Ishikawa (cell line): Measurements from ENCODE around the gene ECSIT.

Source experiments
- CEBPB ChIP-seq: IDR thresholded peaks from 2 replicates; pipeline ENCODE4 v1.6.1; 2012
- CREB1 ChIP-seq: IDR thresholded peaks from 2 replicates; pipeline ENCODE4 v1.6.1; 2012; ENCODE audit warnings: low read depth
- EGR1 ChIP-seq: IDR thresholded peaks from 2 replicates; pipeline ENCODE4 v1.6.1; 2012
- EP300 ChIP-seq: IDR thresholded peaks from 2 replicates; pipeline ENCODE4 v1.6.1; 2012; ENCODE audit warnings: borderline replicate concordance
- FOXM1 ChIP-seq: IDR thresholded peaks from 2 replicates; pipeline ENCODE4 v1.6.1; 2012; ENCODE audit warnings: low read depth, borderline replicate concordance
- NFIC ChIP-seq: IDR thresholded peaks from 2 replicates; pipeline ENCODE4 v1.6.1; 2012
- RAD21 ChIP-seq: IDR thresholded peaks from 2 replicates; pipeline ENCODE4 v1.6.1; 2012; ENCODE audit warnings: low read depth
- TAF1 ChIP-seq: IDR thresholded peaks from 2 replicates; pipeline ENCODE4 v1.6.1; 2012; ENCODE audit warnings: low read depth, mild to moderate bottlenecking
- TCF12 ChIP-seq: IDR thresholded peaks from 2 replicates; pipeline ENCODE4 v1.6.1; 2012; ENCODE audit warnings: low read depth
- TEAD4 ChIP-seq: IDR thresholded peaks from 2 replicates; pipeline ENCODE4 v1.6.1; 2012
- YY1 ChIP-seq: IDR thresholded peaks from 2 replicates; pipeline ENCODE4 v1.6.1; 2012; ENCODE audit warnings: low read depth
- ZBTB7A ChIP-seq: IDR thresholded peaks from 2 replicates; pipeline ENCODE4 v1.6.1; 2012; ENCODE audit warnings: low read depth
- TF ChIP-seq, protein P1 (sequence below): IDR thresholded peaks from 2 replicates; pipeline ENCODE4 v1.6.1; 2012
- TF ChIP-seq, protein P2 (sequence below): IDR thresholded peaks from 2 replicates; pipeline ENCODE4 v1.6.1; 2012
- TF ChIP-seq, protein P3 (sequence below): IDR thresholded peaks from 2 replicates; pipeline ENCODE4 v1.6.1; 2012; ENCODE audit warnings: low read depth, mild to moderate bottlenecking

The ECSIT gene

DNA sequence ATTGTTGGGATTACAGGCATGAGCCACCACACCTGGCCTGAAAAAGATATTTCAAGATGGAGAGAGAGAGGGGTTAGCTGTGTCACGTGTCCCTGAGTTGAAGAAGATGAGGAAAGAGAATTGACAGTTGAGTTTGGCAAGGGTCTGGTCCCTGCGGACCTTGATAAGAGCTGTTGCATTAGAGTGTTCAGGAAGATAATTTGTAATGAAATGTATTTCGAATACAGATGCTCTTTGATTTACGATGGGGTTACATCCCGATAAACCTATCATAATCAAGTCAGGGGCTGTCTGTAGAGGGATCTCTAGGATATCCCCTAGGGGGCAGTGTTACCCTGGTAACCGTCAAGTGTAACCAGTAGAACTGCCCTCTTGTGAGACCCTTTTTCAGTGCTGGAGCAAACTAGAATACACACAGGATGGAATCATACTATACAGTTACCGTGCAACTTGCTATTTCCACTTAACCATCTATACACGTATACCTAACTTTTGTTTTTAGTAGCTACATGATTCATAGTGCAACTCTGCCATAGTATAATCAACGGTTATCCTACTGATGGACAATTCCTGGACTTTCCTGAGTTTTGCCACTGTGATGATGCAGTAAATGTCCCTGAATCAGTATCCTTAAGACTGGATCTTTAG, 31.6 kb upstream of the ECSIT start:
- TF ChIP-seq RAD21 (peak; percentile 66), FOXM1 (no peak), EP300 (no peak)

DNA sequence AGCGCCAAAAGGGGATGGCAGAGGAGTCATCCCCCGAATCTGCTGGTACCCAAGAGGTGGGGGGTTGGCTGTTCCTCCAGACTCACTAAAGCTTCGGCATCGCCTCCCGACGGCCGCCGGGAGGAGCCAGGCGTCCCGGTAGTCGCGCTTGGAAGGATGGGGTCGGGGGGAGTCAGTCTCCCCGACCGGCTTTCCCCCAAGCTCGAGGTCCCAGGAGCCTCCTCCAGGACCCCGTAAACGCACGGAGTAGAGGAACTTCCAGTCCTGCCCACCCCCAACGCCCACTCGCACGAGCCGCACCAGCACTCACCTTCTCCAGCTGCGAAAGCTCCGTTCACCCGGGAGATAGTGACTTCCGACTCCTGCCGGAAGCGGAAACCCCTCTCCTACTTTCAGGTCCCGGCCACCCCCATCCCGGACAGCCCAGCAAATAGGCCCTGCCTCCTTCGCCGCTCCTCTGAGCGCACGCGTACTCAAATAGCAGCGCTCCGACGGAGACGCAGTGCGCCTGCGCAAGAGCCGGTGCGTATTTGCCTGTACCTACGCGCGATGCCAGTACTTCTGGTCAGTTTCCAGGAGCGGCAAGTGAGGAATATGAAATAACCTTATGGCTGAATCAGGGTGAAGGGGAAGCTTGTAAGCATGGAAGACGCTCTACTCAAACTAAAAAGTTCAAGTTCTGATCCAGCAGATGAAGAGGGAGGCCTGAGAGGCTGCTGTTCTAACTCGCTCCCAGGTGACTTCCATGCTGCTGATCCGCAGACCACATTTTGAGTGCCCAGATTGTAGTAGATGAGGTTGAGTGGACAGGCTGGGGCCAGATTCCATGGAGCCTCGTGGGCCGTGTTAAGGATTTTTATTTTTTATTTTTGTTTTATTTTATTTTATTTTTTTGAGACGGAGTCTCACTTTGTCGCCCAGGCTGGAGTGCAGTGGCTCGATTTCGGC, 30.2 kb upstream of the ECSIT start, which contains the start of gene ELOF1:
Gene ELOF1, minus strand, starts transcription at position 350 of the 948 bp plus-strand sequence. CDS start 4,883 bp downstream, outside the sequence.
- TF ChIP-seq TEAD4 = peak; percentile 41
- no peak; the same call in none of the 2 replicates for TF ChIP-seq NFIC
- TF ChIP-seq, protein P1, sequence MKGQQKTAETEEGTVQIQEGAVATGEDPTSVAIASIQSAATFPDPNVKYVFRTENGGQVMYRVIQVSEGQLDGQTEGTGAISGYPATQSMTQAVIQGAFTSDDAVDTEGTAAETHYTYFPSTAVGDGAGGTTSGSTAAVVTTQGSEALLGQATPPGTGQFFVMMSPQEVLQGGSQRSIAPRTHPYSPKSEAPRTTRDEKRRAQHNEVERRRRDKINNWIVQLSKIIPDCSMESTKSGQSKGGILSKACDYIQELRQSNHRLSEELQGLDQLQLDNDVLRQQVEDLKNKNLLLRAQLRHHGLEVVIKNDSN = no peak
- no peak for TF ChIP-seq CEBPB
- peak; percentile 50; the same call in 1 of the 2 replicates for TF ChIP-seq TCF12
- no peak for TF ChIP-seq EP300
- no peak for TF ChIP-seq YY1
- TF ChIP-seq FOXM1 = no peak
- TF ChIP-seq CREB1 = no peak
- TF ChIP-seq, protein P2, sequence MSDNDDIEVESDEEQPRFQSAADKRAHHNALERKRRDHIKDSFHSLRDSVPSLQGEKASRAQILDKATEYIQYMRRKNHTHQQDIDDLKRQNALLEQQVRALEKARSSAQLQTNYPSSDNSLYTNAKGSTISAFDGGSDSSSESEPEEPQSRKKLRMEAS = peak; percentile 70
- peak; percentile 77 for TF ChIP-seq TAF1
- TF ChIP-seq EGR1 = peak; percentile 64

DNA sequence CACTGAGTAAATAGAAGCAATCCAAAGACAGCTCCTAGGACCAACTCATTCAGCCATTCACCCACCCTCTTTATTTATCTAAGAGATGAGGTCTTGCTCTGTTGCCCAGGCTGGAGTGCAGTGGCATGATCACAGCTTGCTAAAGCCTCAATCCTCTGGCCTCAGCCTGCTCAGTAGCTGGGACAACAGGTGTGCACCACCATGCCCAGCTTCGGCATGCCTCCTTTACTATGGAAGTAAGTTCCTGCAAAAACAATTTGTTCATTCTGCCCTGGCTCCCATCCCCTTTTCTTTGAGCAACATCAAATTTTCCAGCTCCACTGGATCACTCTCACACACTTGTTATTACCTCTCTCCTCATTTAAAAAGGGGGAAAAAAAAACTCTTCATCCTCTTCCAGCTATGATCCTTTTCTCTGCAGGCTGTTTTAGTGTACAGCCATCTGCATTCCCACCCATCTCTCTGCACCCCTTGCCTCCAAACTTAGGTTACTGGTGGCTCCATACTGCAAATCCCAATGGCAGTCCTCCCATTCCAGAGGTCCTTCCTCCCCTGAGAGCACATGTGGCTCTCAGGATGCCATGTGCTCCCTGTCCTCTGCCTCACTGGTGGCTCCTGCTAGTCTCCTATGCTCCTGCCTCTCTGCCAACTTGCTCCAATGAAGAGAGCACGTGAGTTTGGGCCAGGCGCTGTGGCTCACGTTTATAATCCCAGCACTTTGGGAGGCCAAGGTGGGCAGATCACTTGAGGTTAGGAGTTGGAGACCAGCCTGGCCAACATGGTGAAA, 27.9 kb upstream of the ECSIT start:
- no peak for TF ChIP-seq YY1
- no peak for TF ChIP-seq TEAD4
- TF ChIP-seq, protein P2 = no peak
- TF ChIP-seq FOXM1 = no peak
- TF ChIP-seq CREB1 = no peak

DNA sequence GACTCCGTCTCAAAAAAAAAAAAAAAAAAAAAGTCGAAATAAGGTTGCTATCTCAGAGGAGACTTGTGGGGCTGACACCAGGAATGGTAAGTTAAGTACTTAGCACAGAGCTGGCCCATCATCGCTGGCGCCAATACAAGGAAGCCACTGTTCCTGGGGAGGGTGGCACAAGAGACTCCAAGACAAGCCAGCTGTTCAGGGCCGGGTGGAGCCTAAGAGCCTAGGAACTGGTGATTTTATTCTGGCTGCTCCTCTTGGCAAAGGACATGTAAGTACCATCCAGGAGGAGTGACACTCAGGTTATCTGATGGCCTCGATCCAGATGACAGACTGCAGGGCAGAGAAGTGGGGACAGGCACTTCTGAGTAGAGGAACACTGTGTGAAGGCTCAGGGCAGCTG, 26.3 kb upstream of the ECSIT start:
- TF ChIP-seq EGR1 = no peak
- no peak for TF ChIP-seq CEBPB
- no peak for TF ChIP-seq EP300
- no peak for TF ChIP-seq NFIC
- TF ChIP-seq, protein P1 = no peak
- TF ChIP-seq TEAD4 = no peak
- TF ChIP-seq, protein P2 = no peak
- no peak for TF ChIP-seq FOXM1

DNA sequence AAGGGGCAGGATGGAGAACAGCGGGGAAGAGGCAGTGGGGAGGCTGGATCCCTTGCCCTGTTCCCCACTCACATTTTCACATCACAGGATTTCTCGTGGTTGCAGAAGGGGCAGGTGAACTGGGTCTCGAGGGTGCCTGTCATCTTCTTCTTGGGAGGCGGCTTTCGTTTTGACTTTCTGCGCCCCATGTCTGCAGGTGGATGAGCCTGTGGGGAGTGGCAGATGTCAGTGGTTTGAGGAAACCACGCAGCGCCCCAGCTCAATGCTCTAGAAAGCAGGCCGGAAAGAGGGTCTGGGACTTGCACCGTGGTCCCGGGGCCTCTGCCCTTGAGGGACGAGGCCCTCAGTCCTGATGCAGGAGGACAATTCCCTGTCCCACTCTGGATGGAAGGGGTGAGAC, 25.2 kb upstream of the ECSIT start:
- TF ChIP-seq, protein P3, sequence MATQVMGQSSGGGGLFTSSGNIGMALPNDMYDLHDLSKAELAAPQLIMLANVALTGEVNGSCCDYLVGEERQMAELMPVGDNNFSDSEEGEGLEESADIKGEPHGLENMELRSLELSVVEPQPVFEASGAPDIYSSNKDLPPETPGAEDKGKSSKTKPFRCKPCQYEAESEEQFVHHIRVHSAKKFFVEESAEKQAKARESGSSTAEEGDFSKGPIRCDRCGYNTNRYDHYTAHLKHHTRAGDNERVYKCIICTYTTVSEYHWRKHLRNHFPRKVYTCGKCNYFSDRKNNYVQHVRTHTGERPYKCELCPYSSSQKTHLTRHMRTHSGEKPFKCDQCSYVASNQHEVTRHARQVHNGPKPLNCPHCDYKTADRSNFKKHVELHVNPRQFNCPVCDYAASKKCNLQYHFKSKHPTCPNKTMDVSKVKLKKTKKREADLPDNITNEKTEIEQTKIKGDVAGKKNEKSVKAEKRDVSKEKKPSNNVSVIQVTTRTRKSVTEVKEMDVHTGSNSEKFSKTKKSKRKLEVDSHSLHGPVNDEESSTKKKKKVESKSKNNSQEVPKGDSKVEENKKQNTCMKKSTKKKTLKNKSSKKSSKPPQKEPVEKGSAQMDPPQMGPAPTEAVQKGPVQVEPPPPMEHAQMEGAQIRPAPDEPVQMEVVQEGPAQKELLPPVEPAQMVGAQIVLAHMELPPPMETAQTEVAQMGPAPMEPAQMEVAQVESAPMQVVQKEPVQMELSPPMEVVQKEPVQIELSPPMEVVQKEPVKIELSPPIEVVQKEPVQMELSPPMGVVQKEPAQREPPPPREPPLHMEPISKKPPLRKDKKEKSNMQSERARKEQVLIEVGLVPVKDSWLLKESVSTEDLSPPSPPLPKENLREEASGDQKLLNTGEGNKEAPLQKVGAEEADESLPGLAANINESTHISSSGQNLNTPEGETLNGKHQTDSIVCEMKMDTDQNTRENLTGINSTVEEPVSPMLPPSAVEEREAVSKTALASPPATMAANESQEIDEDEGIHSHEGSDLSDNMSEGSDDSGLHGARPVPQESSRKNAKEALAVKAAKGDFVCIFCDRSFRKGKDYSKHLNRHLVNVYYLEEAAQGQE = no peak
- no peak for TF ChIP-seq TAF1
- no peak for TF ChIP-seq RAD21
- TF ChIP-seq CEBPB = no peak
- no peak for TF ChIP-seq ZBTB7A
- TF ChIP-seq, protein P1 = no peak
- no peak for TF ChIP-seq YY1

DNA sequence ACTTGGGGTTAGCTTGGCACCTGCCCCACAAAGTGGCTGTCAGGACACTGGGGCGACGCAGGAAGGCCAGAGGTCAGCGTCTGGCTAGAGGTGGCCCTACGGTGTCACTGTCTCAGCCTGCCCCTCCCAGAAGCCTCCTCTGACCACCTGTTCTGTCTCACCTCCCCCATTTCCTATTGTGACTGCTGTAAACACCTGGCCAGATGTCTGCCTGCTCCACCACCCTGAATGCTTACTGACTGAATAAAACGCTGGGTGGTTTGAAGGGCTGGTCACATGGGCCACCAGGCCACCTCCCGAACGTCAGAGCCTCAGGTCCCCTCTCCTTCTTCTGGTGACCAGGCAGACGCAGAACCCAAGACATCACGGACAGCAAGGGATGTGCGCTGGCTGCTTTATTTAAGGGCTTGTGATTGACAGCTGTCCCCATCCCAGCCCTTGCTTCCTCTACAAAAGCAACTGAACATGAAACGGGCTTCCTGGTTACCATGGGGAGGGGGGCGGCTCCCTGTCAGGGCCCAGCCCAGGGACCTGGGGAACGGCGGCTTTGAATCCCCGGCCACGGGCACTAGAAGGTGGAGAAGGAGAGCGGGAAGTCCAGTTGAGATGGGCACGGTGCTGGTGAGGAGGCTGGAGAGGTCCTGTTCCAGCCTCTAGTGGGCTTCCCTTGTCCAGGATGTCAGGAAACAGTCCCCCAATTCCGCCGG, 23.9 kb upstream of the ECSIT start:
- TF ChIP-seq, protein P2 = no peak
- TF ChIP-seq TCF12 (no peak), CEBPB (no peak), ZBTB7A (no peak), RAD21 (no peak), CREB1 (no peak), EGR1 (no peak), TEAD4 (no peak), EP300 (no peak)
- TF ChIP-seq, protein P1 = no peak
